WTC11 (cell line): ENCODE measurements around the gene PRKAG2. TPM values are rescaled to one million over a fixed set of nuclear protein-coding genes. Genes with fewer than 3 reads are reported as not detected.

Source experiments
- ATAC-seq: fragments of 200-7000 bp; cut with Tn5 transposase; 2 replicates; pipeline ENCODE4 v1.10.0; 2021; ENCODE audit warnings: mild to moderate bottlenecking, moderate library complexity
- CTCF ChIA-PET: fragments of 300-600 bp; sonication (Branson Sonifier 250); formaldehyde crosslinking; loops from one replicate; lab custom pipeline; 2021; ENCODE audit warnings: antibody characterized with exemption; lab: Charles Lee
- POLR2A ChIA-PET: fragments of 350-600 bp; sonication (Branson Sonifier 250); formaldehyde crosslinking; loops from one replicate; lab custom pipeline; 2021; ENCODE audit warnings: antibody characterized with exemption; lab: Charles Lee
- DNase-seq: peaks from one replicate; pipeline ENCODE4 v3.0.0; 2021; ENCODE audit warnings: low spot score
- H3K27ac Mint-ChIP-seq: 2 replicates; pipeline ENCODE4 v1.8.0; 2021; ENCODE audit warnings: mixed read lengths
- H3K27me3 Mint-ChIP-seq: 2 replicates; pipeline ENCODE4 v1.8.0; 2021; ENCODE audit warnings: low read depth, mild to moderate bottlenecking, moderate library complexity, mixed read lengths
- H3K36me3 Mint-ChIP-seq: 2 replicates; pipeline ENCODE4 v1.8.0; 2021; ENCODE audit warnings: mixed read lengths
- H3K4me1 Mint-ChIP-seq: 2 replicates; pipeline ENCODE4 v1.8.0; 2022; ENCODE audit warnings: mixed read lengths
- H3K4me3 Mint-ChIP-seq: 2 replicates; pipeline ENCODE4 v1.8.0; 2021; ENCODE audit warnings: mild to moderate bottlenecking, moderate library complexity, mixed read lengths
- H3K9me3 Mint-ChIP-seq: 2 replicates; pipeline ENCODE4 v1.8.0; 2021; ENCODE audit warnings: mixed read lengths
- CREB1 ChIP-seq: sonication (generic); formaldehyde crosslinking; IDR thresholded peaks from 2 replicates; pipeline ENCODE4 v1.8.0; 2023; ENCODE audit warnings: mild to moderate bottlenecking, missing genetic modification reagents
- E2F1 ChIP-seq: sonication (generic); formaldehyde crosslinking; IDR thresholded peaks from 2 replicates; pipeline ENCODE4 v1.8.0; 2022; ENCODE audit warnings: mild to moderate bottlenecking, missing genetic modification reagents
- EMX1 ChIP-seq: fragments of 250-450 bp; sonication (Bioruptor Pico); IDR thresholded peaks from 2 replicates; pipeline ENCODE4 v1.8.0; 2021; ENCODE audit warnings: mild to moderate bottlenecking
- FOXP4 ChIP-seq: sonication (generic); formaldehyde crosslinking; IDR thresholded peaks from 2 replicates; pipeline ENCODE4 v1.8.0; 2022; ENCODE audit warnings: mild to moderate bottlenecking, missing genetic modification reagents
- GABPB1 ChIP-seq: sonication (generic); formaldehyde crosslinking; IDR thresholded peaks from 2 replicates; pipeline ENCODE4 v1.8.1; 2023; ENCODE audit warnings: mild to moderate bottlenecking, missing genetic modification reagents
- MXD4 ChIP-seq: fragments of 250-450 bp; sonication (Bioruptor Pico); IDR thresholded peaks from 2 replicates; pipeline ENCODE4 v1.8.0; 2021; ENCODE audit warnings: mild to moderate bottlenecking, moderate library complexity, borderline replicate concordance
- NFATC4 ChIP-seq: fragments of 250-450 bp; sonication (Bioruptor Pico); IDR thresholded peaks from 2 replicates; pipeline ENCODE4 v1.9.0; 2021; ENCODE audit warnings: mild to moderate bottlenecking
- PREB ChIP-seq: sonication (generic); formaldehyde crosslinking; IDR thresholded peaks from 2 replicates; pipeline ENCODE4 v1.8.1; 2022; ENCODE audit warnings: mild to moderate bottlenecking, missing genetic modification reagents, moderate library complexity, borderline replicate concordance
- SOX15 ChIP-seq: fragments of 250-450 bp; sonication (Bioruptor Pico); IDR thresholded peaks from 2 replicates; pipeline ENCODE4 v1.9.0; 2021; ENCODE audit warnings: mild to moderate bottlenecking
- ZNF219 ChIP-seq: sonication (generic); formaldehyde crosslinking; IDR thresholded peaks from 2 replicates; pipeline ENCODE4 v1.8.0; 2023; ENCODE audit warnings: missing genetic modification reagents, mild to moderate bottlenecking, borderline replicate concordance
- ZNF396 ChIP-seq: fragments of 250-450 bp; sonication (Bioruptor Pico); IDR thresholded peaks from 2 replicates; pipeline ENCODE4 v1.8.0; 2021; ENCODE audit warnings: mild to moderate bottlenecking, moderate library complexity, borderline replicate concordance
- total RNA-seq: library from RNA; stranded (reverse); gene quantifications from 3 replicates; pipeline ENCODE4 v1.2.3, GENCODE V29; 2021
- TF ChIP-seq, protein P1 (sequence below): sonication (generic); formaldehyde crosslinking; IDR thresholded peaks from 2 replicates; pipeline ENCODE4 v1.8.1; 2022; ENCODE audit warnings: mild to moderate bottlenecking, moderate library complexity, missing genetic modification reagents
- TF ChIP-seq, protein P2 (sequence below): sonication (generic); formaldehyde crosslinking; IDR thresholded peaks from 2 replicates; pipeline ENCODE4 v1.8.1; 2023; ENCODE audit warnings: mild to moderate bottlenecking, missing genetic modification reagents, moderate library complexity
- TF ChIP-seq, protein P3 (sequence below): sonication (generic); formaldehyde crosslinking; IDR thresholded peaks from 2 replicates; pipeline ENCODE4 v1.8.1; 2023; ENCODE audit warnings: mild to moderate bottlenecking, missing genetic modification reagents, borderline replicate concordance

The PRKAG2 gene
- total RNA-seq, 1 experiment from 2014 or later, result 20.3 TPM

DNA sequence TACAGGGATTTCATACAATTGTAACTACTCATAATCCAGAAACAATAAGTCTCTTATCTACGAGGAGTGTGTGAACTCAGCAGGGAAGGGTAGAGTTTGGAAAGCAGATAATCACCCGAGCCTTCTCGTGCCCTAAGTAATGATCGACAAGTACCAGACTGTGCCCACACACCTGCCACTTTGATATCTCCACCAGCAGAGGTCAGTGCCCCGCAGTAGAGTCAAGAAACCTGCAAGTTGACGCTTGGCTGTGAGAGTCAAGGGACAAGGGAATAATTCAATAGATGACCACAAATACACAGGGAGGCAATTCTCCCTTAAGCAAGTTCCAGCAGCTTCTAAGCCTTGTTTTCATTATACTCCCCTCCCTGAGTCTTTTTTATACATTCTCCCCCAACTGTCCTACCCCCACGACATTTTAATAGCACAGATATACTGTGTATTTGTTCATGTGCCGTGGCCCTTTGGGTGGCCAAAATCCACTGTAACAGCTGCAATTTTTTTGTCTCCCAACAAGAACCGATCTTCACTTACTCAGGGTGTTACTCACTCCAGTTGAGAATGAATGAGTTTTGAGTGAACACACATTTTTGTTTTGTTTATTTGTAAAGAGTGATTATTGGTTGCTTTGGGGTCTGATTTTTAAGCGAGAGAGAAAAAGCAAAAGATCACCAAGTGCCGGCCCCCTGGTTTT lies 250.3 kb downstream of the PRKAG2 start:
- peaks cover 2% of the 10 kb centered on the region for H3K36me3 Mint-ChIP-seq
- ChIA-PET POLR2A (no interaction called here), CTCF (interaction anchor here (0.9 to 1.5 kb wide), 4 partner anchors 71 to 128 kb away, joined by 3 to 4 read pairs (median 4); no protein-coding TSS in a partner anchor)
- TF ChIP-seq SOX15 (CRISPR knock-in tag) (no peak), NFATC4 (no peak), MXD4 (CRISPR knock-in tag) (no peak), GABPB1 (CRISPR knock-in tag) (no peak)
- TF ChIP-seq, protein P1, sequence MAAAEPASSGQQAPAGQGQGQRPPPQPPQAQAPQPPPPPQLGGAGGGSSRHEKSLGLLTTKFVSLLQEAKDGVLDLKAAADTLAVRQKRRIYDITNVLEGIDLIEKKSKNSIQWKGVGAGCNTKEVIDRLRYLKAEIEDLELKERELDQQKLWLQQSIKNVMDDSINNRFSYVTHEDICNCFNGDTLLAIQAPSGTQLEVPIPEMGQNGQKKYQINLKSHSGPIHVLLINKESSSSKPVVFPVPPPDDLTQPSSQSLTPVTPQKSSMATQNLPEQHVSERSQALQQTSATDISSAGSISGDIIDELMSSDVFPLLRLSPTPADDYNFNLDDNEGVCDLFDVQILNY, result no peak
- H3K4me1 Mint-ChIP-seq, result peaks cover 63% of the 10 kb centered on the region
- ATAC-seq (peak; percentile 67), DNase-seq (peak; percentile 57)
- H3K27ac Mint-ChIP-seq, result no peak overlapping the region
- peaks cover 28% of the 10 kb centered on the region for H3K27me3 Mint-ChIP-seq
- no peak overlapping the region for H3K4me3 Mint-ChIP-seq
- H3K9me3 Mint-ChIP-seq, result no peaks in the 10 kb centered on the region

- no peak for ATAC-seq
- no peak for TF ChIP-seq CREB1
- TF ChIP-seq FOXP4, result no peak
- TF ChIP-seq EMX1 (CRISPR knock-in tag), result no peak
- no peak for TF ChIP-seq ZNF396 (CRISPR knock-in tag)
- TF ChIP-seq, protein P2, sequence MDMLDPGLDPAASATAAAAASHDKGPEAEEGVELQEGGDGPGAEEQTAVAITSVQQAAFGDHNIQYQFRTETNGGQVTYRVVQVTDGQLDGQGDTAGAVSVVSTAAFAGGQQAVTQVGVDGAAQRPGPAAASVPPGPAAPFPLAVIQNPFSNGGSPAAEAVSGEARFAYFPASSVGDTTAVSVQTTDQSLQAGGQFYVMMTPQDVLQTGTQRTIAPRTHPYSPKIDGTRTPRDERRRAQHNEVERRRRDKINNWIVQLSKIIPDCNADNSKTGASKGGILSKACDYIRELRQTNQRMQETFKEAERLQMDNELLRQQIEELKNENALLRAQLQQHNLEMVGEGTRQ (CRISPR knock-in tag), result no peak
- TF ChIP-seq PREB (CRISPR knock-in tag), result no peak
- no peak for TF ChIP-seq E2F1 (CRISPR knock-in tag)
- TF ChIP-seq ZNF219 (CRISPR knock-in tag), result no peak
- TF ChIP-seq, protein P3, sequence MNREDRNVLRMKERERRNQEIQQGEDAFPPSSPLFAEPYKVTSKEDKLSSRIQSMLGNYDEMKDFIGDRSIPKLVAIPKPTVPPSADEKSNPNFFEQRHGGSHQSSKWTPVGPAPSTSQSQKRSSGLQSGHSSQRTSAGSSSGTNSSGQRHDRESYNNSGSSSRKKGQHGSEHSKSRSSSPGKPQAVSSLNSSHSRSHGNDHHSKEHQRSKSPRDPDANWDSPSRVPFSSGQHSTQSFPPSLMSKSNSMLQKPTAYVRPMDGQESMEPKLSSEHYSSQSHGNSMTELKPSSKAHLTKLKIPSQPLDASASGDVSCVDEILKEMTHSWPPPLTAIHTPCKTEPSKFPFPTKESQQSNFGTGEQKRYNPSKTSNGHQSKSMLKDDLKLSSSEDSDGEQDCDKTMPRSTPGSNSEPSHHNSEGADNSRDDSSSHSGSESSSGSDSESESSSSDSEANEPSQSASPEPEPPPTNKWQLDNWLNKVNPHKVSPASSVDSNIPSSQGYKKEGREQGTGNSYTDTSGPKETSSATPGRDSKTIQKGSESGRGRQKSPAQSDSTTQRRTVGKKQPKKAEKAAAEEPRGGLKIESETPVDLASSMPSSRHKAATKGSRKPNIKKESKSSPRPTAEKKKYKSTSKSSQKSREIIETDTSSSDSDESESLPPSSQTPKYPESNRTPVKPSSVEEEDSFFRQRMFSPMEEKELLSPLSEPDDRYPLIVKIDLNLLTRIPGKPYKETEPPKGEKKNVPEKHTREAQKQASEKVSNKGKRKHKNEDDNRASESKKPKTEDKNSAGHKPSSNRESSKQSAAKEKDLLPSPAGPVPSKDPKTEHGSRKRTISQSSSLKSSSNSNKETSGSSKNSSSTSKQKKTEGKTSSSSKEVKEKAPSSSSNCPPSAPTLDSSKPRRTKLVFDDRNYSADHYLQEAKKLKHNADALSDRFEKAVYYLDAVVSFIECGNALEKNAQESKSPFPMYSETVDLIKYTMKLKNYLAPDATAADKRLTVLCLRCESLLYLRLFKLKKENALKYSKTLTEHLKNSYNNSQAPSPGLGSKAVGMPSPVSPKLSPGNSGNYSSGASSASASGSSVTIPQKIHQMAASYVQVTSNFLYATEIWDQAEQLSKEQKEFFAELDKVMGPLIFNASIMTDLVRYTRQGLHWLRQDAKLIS (CRISPR knock-in tag), result no peak
- no peak for DNase-seq
- POLR2A ChIA-PET, result no interaction called here
- H3K4me3 Mint-ChIP-seq, result no peak overlapping the region
- no peaks in the 10 kb centered on the region for H3K9me3 Mint-ChIP-seq
- H3K27me3 Mint-ChIP-seq, result peaks cover 19% of the 10 kb centered on the region
- peaks cover 54% of the 10 kb centered on the region for H3K4me1 Mint-ChIP-seq
- CTCF ChIA-PET, result interaction anchor here (0.6 to 1.5 kb wide), 7 partner anchors 72 to 132 kb away, joined by 3 to 4 read pairs (median 3); no protein-coding TSS in a partner anchor
- no peak overlapping the region for H3K27ac Mint-ChIP-seq
- H3K36me3 Mint-ChIP-seq, result peaks cover 2% of the 10 kb centered on the region
Measured at GRCh38 chr7:151625606-151626005, 251.3 kb downstream of the PRKAG2 start.
